ENCODE data around the gene CARMIL1. TPM values are rescaled to one million over a fixed set of nuclear protein-coding genes. Genes with fewer than 3 reads are reported as not detected.

CARMIL1 gene
- total and polyA plus RNA-seq, 10 of the 15 experiments (the other 5 are each of a cell fraction or from before 2014, with no cell fraction given) = 6.4 to 18.1 (median 10.3) TPM

DNA sequence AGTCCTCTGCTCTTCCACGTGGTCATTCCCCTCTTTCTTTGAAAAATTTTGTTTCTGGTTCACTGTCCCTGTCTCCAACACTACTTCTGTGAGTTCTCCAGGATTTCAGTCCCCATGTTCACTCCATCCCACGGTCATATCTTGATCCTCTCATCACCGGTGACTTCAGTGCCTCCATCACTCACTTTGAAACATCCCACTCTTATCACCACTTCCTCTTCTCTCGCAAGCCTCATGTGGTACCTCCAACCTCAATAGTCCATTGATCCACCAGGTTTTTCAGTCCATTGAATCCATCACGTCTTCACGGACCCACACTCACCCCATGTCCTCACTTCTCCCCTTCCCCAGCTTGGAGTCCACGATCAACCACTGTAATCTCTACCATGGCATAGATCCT lies 64.8 kb downstream of the CARMIL1 start:
- ATAC-seq (peak; percentile 37; the same call in 2 of the 3 replicates), FAIRE-seq (no peak), DNase-seq (ENCODE audit: low read depth, low spot score) (no peak)
- H3K4me1 ChIP-seq (ENCODE audit: control insufficient read depth, insufficient read depth, low read length) = peaks cover 9% of the 10 kb centered on the region
- no peaks in the 10 kb centered on the region for H3K36me3 ChIP-seq (ENCODE audit: control insufficient read depth in 2 of 2, insufficient read depth in 2 of 2, low read length in 1 of 2)
- ChIA-PET CTCF (no interaction called here), SMC1A (ENCODE audit: uncharacterized antibody, unreplicated experiment) (no interaction called here), RAD21 (ENCODE audit: unreplicated experiment) (no interaction called here), POLR2A (no interaction called here)
- in situ Hi-C loops (cut with MboI) = no loop called here
- WGBS (ENCODE audit: insufficient coverage, insufficient replicate concordance, low lambda C conversion rate, missing lambda C conversion rate) = 3% methylated on average over 7 of the region's 7 CpGs
- no peak for TF ChIP-seq NFYA (IDR thresholded peaks at IDR 0.05; ENCODE audit: borderline replicate concordance, low read depth, low read length)
- TF ChIP-seq SPI1 (IDR thresholded peaks at IDR 0.05; ENCODE audit: borderline replicate concordance, insufficient read depth, low read depth, low read length) = peak; percentile 89; the same call in 1 of the 2 replicates
- peak; percentile 28; the same call in 1 of the 2 replicates for TF ChIP-seq IKZF1 (conservative IDR thresholded peaks at IDR 0.05)
- no peak overlapping the region for H3K27ac ChIP-seq (ENCODE audit: control insufficient read depth, insufficient read depth)
- no peaks in the 10 kb centered on the region; the same call in 1 of the 2 replicates for H3K79me2 ChIP-seq (ENCODE audit: control insufficient read depth, insufficient read depth, low read length)
- H3K9ac ChIP-seq (ENCODE audit: control insufficient read depth, insufficient read depth, low read length) = no peak overlapping the region
- 0 out of 4 replicates have a peak, but pooled peaks cover 0 to 2% of the 10 kb centered on the region in 2 experiments for H3K27me3 ChIP-seq (replicated peaks in 1 of 2; ENCODE audit: control insufficient read depth in 2 of 2, insufficient read depth in 2 of 2, low read length in 1 of 2)
- no peak overlapping the region for H3K4me2 ChIP-seq (ENCODE audit: control insufficient read depth, insufficient read depth)
- intact Hi-C loops (cut with micrococcal nuclease; ENCODE audit: unreplicated experiment) = no loop called here
- BruUV-seq (replicated peaks) = no TSS peak
- no peak overlapping the region for H2AFZ ChIP-seq (ENCODE audit: control insufficient read depth, low read depth, low read length)
- H3K4me3 ChIP-seq = no peak overlapping the region
- no peaks in the 10 kb centered on the region for H4K20me1 ChIP-seq (ENCODE audit: control insufficient read depth, insufficient read depth)
- no peaks in the 10 kb centered on the region for H3K9me3 ChIP-seq (replicated peaks; ENCODE audit: control insufficient read depth, insufficient read depth, low read length)

DNA sequence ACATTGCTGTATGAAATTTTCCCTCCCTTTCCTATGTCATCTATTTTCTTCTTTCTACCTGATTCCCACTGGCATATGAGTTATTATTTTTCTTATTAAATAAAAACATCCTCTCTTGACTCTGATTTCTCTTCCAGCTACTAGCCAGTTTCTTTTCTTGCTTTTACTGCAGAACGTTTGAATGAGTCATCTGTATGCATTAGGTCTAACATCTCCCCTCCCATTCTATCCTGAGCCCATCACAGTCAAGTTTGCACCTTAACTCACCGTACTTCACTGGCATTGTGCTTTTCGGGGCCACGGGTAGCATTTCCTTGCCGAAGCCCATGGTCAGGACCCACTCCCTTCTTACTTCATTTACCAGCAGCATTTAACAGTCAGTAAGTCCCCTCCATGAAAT lies 65.7 kb downstream of the CARMIL1 start:
- Histone ChIP-seq H3K27ac (ENCODE audit: control insufficient read depth, insufficient read depth) (no peak overlapping the region), H3K9me3 (replicated peaks; ENCODE audit: control insufficient read depth, insufficient read depth, low read length) (no peaks in the 10 kb centered on the region), H3K9ac (ENCODE audit: control insufficient read depth, insufficient read depth, low read length) (no peak overlapping the region), H3K4me1 (ENCODE audit: control insufficient read depth, insufficient read depth, low read length) (peaks cover 9% of the 10 kb centered on the region), H3K79me2 (ENCODE audit: control insufficient read depth, insufficient read depth, low read length) (no peaks in the 10 kb centered on the region; the same call in 1 of the 2 replicates), H3K4me3 (no peak overlapping the region), H4K20me1 (ENCODE audit: control insufficient read depth, insufficient read depth) (no peaks in the 10 kb centered on the region), H3K36me3 (ENCODE audit: control insufficient read depth in 2 of 2, insufficient read depth in 2 of 2, low read length in 1 of 2) (no peaks in the 10 kb centered on the region), H3K4me2 (ENCODE audit: control insufficient read depth, insufficient read depth) (no peak overlapping the region), H3K27me3 (replicated peaks in 1 of 2; ENCODE audit: control insufficient read depth in 2 of 2, insufficient read depth in 2 of 2, low read length in 1 of 2) (no peaks in the 10 kb centered on the region), H2AFZ (ENCODE audit: control insufficient read depth, low read depth, low read length) (no peak overlapping the region)
- ChIA-PET POLR2A (no interaction called here), SMC1A (ENCODE audit: uncharacterized antibody, unreplicated experiment) (interaction anchor here (0.6 to 1.0 kb wide), 2 partner anchors 137 to 145 kb away, joined by 3 read pairs; no protein-coding TSS in a partner anchor), CTCF (no interaction called here), RAD21 (ENCODE audit: unreplicated experiment) (no interaction called here)
- DNase-seq (ENCODE audit: low read depth, low spot score) (no peak), FAIRE-seq (no peak), ATAC-seq (no peak)
- in situ Hi-C loops (cut with MboI) (no loop called here), intact Hi-C loops (cut with micrococcal nuclease; ENCODE audit: unreplicated experiment) (no loop called here)
- 18% methylated on average over 5 of the region's 5 CpGs for WGBS (ENCODE audit: insufficient coverage, insufficient replicate concordance, low lambda C conversion rate, missing lambda C conversion rate)
- BruUV-seq (replicated peaks) = no TSS peak
- TF ChIP-seq SUZ12 (IDR thresholded peaks at IDR 0.05; ENCODE audit: unreplicated experiment) = no peak
- no peak for TF ChIP-seq NBN (IDR thresholded peaks at IDR 0.05)
- TF ChIP-seq, protein P1, sequence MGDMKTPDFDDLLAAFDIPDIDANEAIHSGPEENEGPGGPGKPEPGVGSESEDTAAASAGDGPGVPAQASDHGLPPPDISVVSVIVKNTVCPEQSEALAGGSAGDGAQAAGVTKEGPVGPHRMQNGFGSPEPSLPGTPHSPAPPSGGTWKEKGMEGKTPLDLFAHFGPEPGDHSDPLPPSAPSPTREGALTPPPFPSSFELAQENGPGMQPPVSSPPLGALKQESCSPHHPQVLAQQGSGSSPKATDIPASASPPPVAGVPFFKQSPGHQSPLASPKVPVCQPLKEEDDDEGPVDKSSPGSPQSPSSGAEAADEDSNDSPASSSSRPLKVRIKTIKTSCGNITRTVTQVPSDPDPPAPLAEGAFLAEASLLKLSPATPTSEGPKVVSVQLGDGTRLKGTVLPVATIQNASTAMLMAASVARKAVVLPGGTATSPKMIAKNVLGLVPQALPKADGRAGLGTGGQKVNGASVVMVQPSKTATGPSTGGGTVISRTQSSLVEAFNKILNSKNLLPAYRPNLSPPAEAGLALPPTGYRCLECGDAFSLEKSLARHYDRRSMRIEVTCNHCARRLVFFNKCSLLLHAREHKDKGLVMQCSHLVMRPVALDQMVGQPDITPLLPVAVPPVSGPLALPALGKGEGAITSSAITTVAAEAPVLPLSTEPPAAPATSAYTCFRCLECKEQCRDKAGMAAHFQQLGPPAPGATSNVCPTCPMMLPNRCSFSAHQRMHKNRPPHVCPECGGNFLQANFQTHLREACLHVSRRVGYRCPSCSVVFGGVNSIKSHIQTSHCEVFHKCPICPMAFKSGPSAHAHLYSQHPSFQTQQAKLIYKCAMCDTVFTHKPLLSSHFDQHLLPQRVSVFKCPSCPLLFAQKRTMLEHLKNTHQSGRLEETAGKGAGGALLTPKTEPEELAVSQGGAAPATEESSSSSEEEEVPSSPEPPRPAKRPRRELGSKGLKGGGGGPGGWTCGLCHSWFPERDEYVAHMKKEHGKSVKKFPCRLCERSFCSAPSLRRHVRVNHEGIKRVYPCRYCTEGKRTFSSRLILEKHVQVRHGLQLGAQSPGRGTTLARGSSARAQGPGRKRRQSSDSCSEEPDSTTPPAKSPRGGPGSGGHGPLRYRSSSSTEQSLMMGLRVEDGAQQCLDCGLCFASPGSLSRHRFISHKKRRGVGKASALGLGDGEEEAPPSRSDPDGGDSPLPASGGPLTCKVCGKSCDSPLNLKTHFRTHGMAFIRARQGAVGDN (IDR thresholded peaks at IDR 0.05) = no peak
- TF ChIP-seq, protein P2, sequence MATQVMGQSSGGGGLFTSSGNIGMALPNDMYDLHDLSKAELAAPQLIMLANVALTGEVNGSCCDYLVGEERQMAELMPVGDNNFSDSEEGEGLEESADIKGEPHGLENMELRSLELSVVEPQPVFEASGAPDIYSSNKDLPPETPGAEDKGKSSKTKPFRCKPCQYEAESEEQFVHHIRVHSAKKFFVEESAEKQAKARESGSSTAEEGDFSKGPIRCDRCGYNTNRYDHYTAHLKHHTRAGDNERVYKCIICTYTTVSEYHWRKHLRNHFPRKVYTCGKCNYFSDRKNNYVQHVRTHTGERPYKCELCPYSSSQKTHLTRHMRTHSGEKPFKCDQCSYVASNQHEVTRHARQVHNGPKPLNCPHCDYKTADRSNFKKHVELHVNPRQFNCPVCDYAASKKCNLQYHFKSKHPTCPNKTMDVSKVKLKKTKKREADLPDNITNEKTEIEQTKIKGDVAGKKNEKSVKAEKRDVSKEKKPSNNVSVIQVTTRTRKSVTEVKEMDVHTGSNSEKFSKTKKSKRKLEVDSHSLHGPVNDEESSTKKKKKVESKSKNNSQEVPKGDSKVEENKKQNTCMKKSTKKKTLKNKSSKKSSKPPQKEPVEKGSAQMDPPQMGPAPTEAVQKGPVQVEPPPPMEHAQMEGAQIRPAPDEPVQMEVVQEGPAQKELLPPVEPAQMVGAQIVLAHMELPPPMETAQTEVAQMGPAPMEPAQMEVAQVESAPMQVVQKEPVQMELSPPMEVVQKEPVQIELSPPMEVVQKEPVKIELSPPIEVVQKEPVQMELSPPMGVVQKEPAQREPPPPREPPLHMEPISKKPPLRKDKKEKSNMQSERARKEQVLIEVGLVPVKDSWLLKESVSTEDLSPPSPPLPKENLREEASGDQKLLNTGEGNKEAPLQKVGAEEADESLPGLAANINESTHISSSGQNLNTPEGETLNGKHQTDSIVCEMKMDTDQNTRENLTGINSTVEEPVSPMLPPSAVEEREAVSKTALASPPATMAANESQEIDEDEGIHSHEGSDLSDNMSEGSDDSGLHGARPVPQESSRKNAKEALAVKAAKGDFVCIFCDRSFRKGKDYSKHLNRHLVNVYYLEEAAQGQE (IDR thresholded peaks at IDR 0.05; ENCODE audit: low read depth, low read length) = no peak
